GM12865 (cell line): Measurements from ENCODE around the gene ATRN.

Experiments used
- DNase-seq: peaks from one replicate; pipeline ENCODE4 v3.0.0; 2010; ENCODE audit warnings: low read depth
- H3K4me3 ChIP-seq: 2 replicates; pipeline ENCODE4 v1.5.1; 2011; ENCODE audit warnings: mild to moderate bottlenecking, low read depth, low read length, control low read depth
- CTCF ChIP-seq: IDR thresholded peaks from 2 replicates; pipeline ENCODE4 v1.5.1; 2011; ENCODE audit warnings: low read length, control low read depth, low read depth, inconsistent platforms; ENCODE audit not compliant: insufficient read depth; ENCODE audit errors: missing control alignments

Gene ATRN

GRCh38 chr20:3687655-3688054 is 216.8 kb downstream of the ATRN start:
- no peak for TF ChIP-seq CTCF
- peak; percentile 21 for DNase-seq
- H3K4me3 ChIP-seq = no peak overlapping the region

- no peak for TF ChIP-seq CTCF
- no peak overlapping the region for H3K4me3 ChIP-seq
- no peak for DNase-seq
Observed at GRCh38 chr20:3689978-3690377, 219.2 kb downstream of the ATRN start.

DNA sequence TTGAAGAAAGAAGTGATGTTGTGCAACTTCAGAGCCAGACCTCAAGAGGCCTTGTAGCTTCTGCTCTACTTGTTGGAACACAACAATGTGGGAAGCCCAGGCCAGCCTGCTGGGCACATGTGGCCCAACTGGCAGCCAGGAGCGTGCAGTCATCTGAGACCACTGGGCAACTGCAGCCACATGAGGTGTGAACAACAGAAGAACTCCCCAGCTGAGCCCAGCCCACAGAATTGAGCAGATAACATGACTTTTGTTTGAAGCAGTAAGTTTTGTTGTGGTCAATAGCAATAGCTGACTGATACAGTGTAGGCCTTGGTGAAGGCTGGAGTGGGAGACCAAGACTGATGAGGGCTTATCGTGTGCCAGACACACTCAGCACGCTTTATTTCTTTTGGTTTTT is 219.6 kb downstream of the ATRN start:
- no peak for DNase-seq
- no peak overlapping the region for H3K4me3 ChIP-seq
- TF ChIP-seq CTCF = no peak

DNA sequence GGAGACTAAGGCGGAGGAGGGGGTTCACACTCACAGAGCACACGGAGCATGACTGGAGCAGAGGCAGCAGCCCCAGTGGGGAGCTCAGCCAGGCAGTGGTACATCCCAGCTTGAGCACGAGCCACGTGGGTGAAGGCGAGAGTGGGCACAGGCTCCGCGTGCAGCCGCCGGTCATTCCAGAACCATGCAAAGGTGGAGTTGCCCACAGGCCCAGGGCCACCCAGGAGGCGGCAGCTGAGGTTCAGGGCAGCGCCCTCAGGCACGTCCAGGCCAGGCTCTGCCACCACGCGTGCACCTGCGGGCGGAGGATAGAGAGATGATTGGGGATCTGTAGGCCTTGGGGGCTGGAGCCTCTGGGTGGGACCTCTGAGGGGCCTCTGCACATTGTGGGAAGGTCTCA is 220.5 kb downstream of the ATRN start:
- no peak for TF ChIP-seq CTCF
- DNase-seq = no peak

GRCh38 chr20:3691897-3692296 is 221.1 kb downstream of the ATRN start:
- H3K4me3 ChIP-seq = no peak overlapping the region
- TF ChIP-seq CTCF = no peak
- no peak for DNase-seq

More for the DNA sequence above, 220.5 kb downstream of the ATRN start:
- no peak overlapping the region for H3K4me3 ChIP-seq

DNA sequence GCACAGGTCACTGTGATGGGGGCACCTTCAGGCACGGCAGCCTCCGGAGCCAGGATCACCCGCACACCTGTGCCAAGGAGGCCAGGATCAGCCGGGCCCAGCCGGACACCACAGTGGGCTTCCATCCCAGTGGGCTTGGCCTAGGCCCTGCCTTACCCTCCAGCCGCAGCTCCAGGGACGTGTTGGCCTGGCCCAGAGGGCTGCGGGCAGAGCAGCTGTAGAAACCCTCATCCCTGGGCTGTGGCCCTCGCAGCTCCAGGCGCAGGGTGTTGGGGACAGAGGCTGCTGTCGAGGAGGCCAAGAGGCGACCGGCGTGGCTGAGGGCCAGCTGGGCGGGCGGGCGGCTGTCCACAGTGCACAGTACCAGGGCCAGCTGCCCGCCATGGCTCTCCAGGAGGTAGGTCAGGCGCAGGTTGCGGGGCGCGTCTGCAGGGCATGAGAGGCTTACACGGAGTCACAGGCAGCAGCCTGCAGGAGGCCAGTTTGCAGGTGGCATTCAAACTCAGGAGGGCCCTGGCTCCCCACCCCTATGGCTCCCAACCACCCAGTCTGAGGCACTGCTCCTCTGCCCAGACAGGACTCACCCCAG is 222.0 kb downstream of the ATRN start:
- TF ChIP-seq CTCF = no peak

GRCh38 chr20:3693376-3693775 is 222.6 kb downstream of the ATRN start:
- no peak for TF ChIP-seq CTCF
- no peak overlapping the region for H3K4me3 ChIP-seq
- no peak for DNase-seq

More for the DNA sequence above, 222.0 kb downstream of the ATRN start:
- no peak for DNase-seq
- no peak overlapping the region for H3K4me3 ChIP-seq
